Effector memory CD8-positive, alpha-beta T cell (primary cell): Measurements from ENCODE around the gene GSK3A.

Experiments used
- ATAC-seq: fragments of 150-1000 bp; cut with Tn5 transposase; replicated peaks from 2 replicates; pipeline ENCODE4 v1.10.0; 2021; ENCODE audit warnings: mild to moderate bottlenecking, moderate library complexity
- DNase-seq, 3 experiments: peaks; one replicate each; pipeline ENCODE4 v3.0.0; 2021
- H3K27ac Mint-ChIP-seq, 2 donors: one replicate each; pipeline ENCODE4 v1.8.0; 2022; ENCODE audit warnings: mild to moderate bottlenecking in 2 of 2, mixed read lengths in 2 of 2, moderate library complexity in 2 of 2
- H3K27me3 Mint-ChIP-seq, 2 donors: one replicate each; pipeline ENCODE4 v1.8.0; 2022; ENCODE audit warnings: mixed read lengths in 2 of 2
- H3K36me3 Mint-ChIP-seq: one replicate; pipeline ENCODE4 v1.8.0; 2022; ENCODE audit warnings: mild to moderate bottlenecking, moderate library complexity, mixed read lengths; ENCODE audit not compliant: insufficient read depth
- H3K4me1 Mint-ChIP-seq, 2 donors: one replicate each; pipeline ENCODE4 v1.8.0; 2022; ENCODE audit warnings: low read depth in 2 of 2, mixed read lengths in 2 of 2
- H3K4me3 Mint-ChIP-seq, 2 donors: one replicate each; pipeline ENCODE4 v1.8.0; 2022; ENCODE audit warnings: mild to moderate bottlenecking in 2 of 2, mixed read lengths in 2 of 2, moderate library complexity in 2 of 2
- H3K9me3 Mint-ChIP-seq, 2 donors: one replicate each; pipeline ENCODE4 v1.8.0; 2022; ENCODE audit warnings: mixed read lengths in 2 of 2
- total RNA-seq, 9 experiments: gene quantifications; one replicate each; lab custom pipeline; 2026; lab: John Stamatoyannopoulos, UW

The GSK3A gene
- total RNA-seq: 12.1 to 22.3 (median 14.5) reads per million in 9 experiments

DNA sequence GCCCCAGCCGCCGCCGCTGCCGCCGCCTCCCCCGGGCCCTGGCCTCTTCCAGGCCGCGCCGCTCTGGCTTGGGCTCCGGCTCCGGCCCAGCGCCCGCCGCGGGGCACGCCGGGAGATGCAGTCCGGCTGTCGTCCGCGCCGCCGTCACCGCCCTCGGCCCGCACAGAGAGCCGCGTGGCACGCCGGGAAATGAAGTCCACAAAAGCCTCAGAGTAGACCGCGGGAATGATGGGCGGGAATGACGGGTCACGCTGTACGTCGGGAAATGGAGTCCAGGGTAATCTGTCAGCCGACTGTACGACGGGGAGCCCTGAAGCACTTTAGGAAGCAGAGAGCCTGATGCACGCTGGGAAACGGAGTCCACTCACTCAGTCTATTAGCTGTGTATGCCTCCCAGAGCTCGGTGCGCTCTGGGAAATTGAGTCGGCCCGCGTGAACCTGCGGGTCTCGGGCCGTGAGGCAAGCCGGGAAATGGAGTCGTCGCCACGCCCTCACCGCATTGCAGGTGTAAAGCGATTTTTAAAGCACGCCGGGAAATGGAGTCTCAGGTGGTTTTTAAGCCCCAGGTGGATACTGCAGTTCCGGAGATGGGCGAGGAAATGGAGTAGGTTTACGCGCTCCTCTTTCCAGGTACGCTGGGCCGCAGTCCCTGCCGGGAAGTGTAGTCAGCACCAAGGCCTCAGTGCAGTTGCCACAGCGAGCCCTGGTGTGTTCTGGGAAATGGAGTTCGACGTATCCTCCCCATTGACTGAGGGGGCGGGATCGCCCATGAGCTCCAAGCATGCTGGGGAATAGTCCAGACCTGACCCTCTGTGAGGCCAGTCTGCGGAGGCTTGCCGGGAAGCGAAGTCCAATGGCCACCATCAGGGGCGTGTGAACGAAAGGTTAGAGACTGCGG, at the start of gene GSK3A:
Gene GSK3A (minus strand): TSS at position 91 of the 898 bp plus-strand sequence. CDS start 137 bp downstream, outside the sequence.
- Mint-ChIP-seq H3K4me3 (peak within 1 kb of the TSS; percentile 81 to 83), H3K27me3 (no peaks in the 10 kb centered on the region), H3K4me1 (peaks cover 44 to 46% of the 10 kb centered on the region in 2 donors), H3K9me3 (no peaks in the 10 kb centered on the region), H3K36me3 (peaks cover 60% of the 10 kb centered on the region), H3K27ac (peak within 1 kb of the TSS; percentile 84 to 86)
- ATAC-seq (peak; percentile 74), DNase-seq (peak; percentile 94 to 95 (median 95))

DNA sequence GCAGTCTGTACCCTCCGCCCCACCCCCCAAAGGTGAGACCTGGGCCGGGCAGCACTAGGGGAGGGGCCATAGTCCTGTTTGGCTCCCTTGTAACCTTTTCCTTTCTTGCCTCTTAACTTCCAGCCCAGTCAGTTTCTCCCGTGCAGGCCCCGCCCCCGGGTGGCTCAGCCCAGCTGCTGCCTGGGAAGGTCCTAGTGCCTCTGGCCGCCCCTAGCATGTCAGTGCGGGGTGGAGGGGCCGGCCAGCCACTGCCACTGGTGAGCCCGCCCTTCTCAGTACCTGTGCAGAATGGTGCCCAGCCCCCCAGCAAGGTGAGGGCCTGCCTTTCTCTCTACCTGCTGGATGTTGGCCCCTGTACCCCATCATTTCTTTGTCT, 49.0 kb upstream of the GSK3A start:
- ATAC-seq (no peak), DNase-seq (no peak)
- H3K27me3 Mint-ChIP-seq: no peaks in the 10 kb centered on the region
- H3K4me3 Mint-ChIP-seq: no peak overlapping the region
- no peaks in the 10 kb centered on the region for H3K9me3 Mint-ChIP-seq
- peak overlapping the region; percentile 3 to 73 for H3K27ac Mint-ChIP-seq
- peaks cover 0 to 2% of the 10 kb centered on the region in 2 donors for H3K4me1 Mint-ChIP-seq
- peaks cover 40% of the 10 kb centered on the region for H3K36me3 Mint-ChIP-seq

DNA sequence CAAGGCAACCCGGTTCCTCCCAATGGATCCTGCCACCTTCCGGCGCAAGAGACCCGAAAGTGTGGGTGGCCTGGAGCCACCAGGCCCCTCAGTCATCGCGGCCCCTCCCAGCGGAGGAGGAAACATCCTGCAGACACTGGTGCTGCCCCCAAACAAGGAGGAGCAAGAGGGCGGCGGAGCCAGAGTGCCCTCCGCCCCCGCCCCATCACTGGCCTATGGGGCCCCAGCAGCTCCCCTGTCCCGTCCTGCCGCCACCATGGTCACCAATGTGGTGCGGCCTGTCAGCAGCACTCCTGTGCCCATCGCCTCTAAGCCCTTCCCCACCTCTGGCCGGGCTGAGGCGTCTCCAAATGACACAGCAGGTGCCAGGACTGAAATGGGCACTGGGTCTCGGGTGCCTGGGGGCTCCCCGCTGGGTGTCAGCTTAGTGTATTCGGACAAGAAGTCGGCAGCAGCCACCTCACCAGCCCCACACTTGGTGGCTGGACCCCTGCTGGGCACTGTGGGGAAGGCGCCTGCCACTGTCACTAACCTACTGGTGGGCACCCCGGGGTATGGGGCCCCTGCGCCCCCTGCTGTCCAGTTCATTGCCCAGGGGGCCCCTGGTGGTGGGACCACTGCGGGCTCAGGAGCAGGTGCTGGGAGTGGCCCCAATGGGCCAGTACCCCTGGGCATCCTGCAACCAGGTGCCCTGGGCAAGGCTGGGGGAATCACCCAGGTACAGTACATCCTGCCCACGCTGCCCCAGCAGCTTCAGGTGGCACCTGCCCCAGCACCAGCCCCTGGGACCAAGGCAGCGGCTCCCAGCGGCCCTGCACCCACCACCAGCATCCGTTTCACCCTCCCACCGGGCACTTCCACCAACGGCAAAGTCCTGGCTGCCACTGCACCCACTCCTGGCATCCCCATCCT, 48.4 kb upstream of the GSK3A start:
- no peak overlapping the region for H3K27ac Mint-ChIP-seq
- H3K4me3 Mint-ChIP-seq: no peak overlapping the region
- peaks cover 5% of the 10 kb centered on the region in 2 donors for H3K4me1 Mint-ChIP-seq
- H3K36me3 Mint-ChIP-seq: peaks cover 39% of the 10 kb centered on the region
- DNase-seq: peak; percentile 58 to 65 (median 58)
- no peaks in the 10 kb centered on the region for H3K27me3 Mint-ChIP-seq
- peak; percentile 83 for ATAC-seq
- H3K9me3 Mint-ChIP-seq: no peaks in the 10 kb centered on the region

DNA sequence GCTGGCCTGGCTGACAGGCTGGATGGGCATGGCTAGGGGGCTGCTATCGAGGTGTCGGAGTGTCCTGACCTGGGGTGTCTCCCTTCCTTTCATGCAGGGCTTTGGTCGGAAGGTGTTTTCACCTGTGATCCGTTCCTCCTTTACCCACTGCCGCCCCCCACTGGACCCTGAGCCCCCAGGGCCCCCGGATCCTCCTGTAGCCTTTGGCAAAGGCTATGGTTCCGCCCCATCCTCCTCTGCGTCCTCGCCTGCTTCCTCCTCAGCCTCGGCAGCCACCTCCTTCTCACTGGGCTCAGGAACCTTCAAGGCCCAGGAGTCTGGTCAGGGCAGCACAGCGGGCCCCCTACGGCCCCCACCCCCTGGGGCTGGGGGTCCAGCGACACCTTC, 47.7 kb upstream of the GSK3A start:
- H3K4me3 Mint-ChIP-seq: no peak overlapping the region
- DNase-seq (no peak), ATAC-seq (no peak)
- no peak overlapping the region for H3K27ac Mint-ChIP-seq
- peaks cover 35% of the 10 kb centered on the region for H3K36me3 Mint-ChIP-seq
- peaks cover 9% of the 10 kb centered on the region in 2 donors for H3K4me1 Mint-ChIP-seq
- H3K9me3 Mint-ChIP-seq: no peaks in the 10 kb centered on the region
- H3K27me3 Mint-ChIP-seq: no peaks in the 10 kb centered on the region

DNA sequence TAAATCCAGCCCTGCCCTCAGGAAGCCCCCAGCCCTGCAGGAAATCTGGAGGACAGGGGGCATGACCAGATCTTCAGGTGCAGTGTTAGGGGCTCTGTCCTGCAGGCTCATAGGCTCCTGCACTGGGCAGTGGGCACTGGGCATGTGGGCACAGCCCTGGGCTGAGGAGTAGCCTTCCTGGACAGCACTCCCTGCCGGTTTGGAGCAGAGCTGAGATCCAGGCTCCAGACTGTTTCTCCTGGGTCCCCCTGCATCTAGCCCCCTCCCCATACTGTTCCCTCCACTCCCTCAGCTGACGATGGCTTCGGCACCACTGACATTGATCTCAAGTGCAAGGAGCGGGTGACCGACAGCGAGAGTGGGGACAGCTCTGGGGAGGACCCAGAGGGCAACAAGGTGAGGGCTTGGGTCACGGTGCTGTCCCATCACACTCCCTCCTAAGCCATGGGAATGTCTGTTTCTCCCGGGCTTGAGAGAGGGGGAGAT, 47.2 kb upstream of the GSK3A start:
- ATAC-seq: no peak
- Mint-ChIP-seq H3K4me3 (no peak overlapping the region), H3K4me1 (peaks cover 15% of the 10 kb centered on the region in 2 donors), H3K27me3 (no peaks in the 10 kb centered on the region), H3K9me3 (no peaks in the 10 kb centered on the region), H3K27ac (no peak overlapping the region), H3K36me3 (peaks cover 40% of the 10 kb centered on the region)
- no peak for DNase-seq

DNA sequence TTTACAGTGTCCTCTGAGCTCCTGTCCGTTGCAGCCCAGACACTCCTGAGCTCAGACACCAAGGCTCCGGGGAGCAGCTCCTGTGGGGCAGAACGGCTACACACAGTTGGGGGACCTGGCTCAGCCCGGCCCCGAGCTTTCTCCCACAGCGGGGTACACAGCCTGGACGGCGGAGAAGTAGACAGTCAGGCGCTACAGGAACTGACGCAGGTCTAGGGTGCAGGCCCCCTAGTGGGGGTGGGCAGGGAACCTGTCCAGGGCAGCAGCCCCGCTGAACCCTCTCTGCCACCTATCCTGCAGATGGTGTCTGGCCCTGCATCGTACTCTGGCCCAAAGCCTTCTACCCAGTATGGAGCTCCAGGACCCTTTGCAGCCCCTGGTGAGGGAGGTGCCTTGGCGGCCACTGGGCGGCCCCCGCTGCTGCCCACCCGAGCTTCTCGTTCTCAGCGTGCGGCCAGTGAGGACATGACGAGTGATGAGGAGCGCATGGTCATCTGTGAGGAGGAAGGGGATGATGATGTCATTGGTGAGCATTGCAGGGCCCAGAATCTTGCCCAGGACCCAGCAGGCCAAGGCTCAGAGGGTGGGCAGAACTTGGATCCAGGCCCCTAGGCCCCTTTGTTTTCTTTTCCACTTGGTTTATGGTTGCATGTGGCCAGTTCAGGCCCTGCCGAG, 46.6 kb upstream of the GSK3A start:
- H3K4me1 Mint-ChIP-seq: peaks cover 15% of the 10 kb centered on the region in 2 donors
- no peaks in the 10 kb centered on the region for H3K27me3 Mint-ChIP-seq
- H3K9me3 Mint-ChIP-seq: no peaks in the 10 kb centered on the region
- H3K27ac Mint-ChIP-seq: no peak overlapping the region
- no peak for DNase-seq
- no peak for ATAC-seq
- H3K4me3 Mint-ChIP-seq: no peak overlapping the region
- H3K36me3 Mint-ChIP-seq: peaks cover 37% of the 10 kb centered on the region

DNA sequence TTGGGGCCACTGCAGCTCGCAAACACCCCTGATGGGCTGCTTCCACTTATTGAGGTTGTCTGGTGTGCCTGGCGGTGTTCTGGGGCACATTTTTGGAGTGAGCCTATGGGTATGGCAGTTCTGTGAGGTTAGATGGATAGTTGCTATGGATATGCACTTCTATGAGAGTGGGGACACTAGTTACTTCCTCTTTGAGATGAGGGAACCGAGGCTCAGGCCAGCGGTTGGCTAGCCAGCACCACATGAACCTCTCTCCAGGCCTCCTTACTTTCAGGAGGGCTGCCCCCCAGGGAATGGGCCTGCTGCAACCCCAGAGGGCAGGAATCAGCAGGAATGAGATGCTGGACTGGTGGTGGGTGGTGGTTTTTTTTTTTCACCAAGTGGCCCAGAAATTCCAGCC, 46.0 kb upstream of the GSK3A start:
- Mint-ChIP-seq H3K27ac (peak overlapping the region in 1 of 2 donors; percentile 20), H3K4me1 (peaks cover 15% of the 10 kb centered on the region in 2 donors), H3K36me3 (peaks cover 34% of the 10 kb centered on the region), H3K9me3 (no peaks in the 10 kb centered on the region), H3K4me3 (no peak overlapping the region), H3K27me3 (no peaks in the 10 kb centered on the region)
- DNase-seq: no peak
- no peak for ATAC-seq

DNA sequence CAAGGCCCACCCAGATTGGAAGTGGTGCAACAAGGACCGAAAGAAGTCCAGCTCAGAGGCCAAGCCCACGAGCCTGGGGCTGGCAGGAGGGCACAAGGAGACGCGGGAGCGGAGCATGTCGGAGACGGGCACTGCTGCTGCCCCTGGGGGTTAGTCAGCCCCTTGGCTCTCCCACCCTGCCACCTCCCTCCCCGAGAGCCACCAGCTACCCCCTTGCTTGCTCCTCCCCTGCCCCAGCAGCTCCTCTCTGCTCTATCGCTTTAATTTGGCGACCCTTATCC, 45.4 kb upstream of the GSK3A start:
- H3K27ac Mint-ChIP-seq: no peak overlapping the region
- H3K4me3 Mint-ChIP-seq: no peak overlapping the region
- no peak for DNase-seq
- H3K27me3 Mint-ChIP-seq: no peaks in the 10 kb centered on the region
- H3K4me1 Mint-ChIP-seq: peaks cover 15% of the 10 kb centered on the region in 2 donors
- peaks cover 34% of the 10 kb centered on the region for H3K36me3 Mint-ChIP-seq
- ATAC-seq: no peak
- no peaks in the 10 kb centered on the region for H3K9me3 Mint-ChIP-seq

DNA sequence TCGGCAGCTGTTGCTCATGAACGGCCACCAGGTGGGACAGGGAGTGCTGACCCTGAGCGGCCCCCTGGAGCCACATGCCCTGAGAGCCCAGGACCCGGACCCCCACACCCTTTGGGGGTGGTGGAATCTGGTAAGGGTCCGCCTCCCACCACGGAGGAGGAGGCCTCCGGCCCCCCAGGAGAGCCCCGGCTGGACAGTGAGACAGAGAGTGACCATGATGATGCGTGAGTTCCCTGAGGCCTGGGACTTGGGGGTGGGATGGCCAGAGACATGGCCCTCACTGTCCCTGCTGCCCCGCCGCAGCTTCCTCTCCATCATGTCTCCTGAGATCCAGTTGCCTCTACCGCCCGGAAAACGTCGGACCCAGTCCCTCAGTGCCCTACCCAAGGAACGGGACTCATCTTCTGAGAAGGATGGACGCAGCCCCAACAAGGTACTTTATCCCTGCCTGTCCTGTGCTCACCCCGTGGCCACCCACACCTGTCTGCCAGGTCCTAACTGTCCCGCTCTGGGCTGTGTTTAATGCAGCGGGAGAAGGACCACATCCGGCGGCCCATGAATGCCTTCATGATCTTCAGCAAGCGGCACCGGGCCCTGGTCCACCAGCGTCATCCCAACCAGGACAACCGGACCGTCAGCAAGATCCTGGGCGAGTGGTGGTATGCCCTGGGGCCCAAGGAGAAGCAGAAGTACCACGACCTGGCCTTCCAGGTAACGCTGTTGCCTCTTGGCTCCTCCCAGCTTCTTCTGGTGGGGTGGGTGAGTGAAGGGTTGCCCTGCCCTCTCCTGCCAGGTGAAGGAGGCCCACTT, 44.8 kb upstream of the GSK3A start:
- Mint-ChIP-seq H3K27me3 (no peaks in the 10 kb centered on the region), H3K4me3 (no peak overlapping the region), H3K4me1 (peaks cover 18 to 19% of the 10 kb centered on the region in 2 donors), H3K36me3 (peaks cover 34% of the 10 kb centered on the region), H3K9me3 (no peaks in the 10 kb centered on the region), H3K27ac (no peak overlapping the region)
- ATAC-seq (no peak), DNase-seq (no peak)

DNA sequence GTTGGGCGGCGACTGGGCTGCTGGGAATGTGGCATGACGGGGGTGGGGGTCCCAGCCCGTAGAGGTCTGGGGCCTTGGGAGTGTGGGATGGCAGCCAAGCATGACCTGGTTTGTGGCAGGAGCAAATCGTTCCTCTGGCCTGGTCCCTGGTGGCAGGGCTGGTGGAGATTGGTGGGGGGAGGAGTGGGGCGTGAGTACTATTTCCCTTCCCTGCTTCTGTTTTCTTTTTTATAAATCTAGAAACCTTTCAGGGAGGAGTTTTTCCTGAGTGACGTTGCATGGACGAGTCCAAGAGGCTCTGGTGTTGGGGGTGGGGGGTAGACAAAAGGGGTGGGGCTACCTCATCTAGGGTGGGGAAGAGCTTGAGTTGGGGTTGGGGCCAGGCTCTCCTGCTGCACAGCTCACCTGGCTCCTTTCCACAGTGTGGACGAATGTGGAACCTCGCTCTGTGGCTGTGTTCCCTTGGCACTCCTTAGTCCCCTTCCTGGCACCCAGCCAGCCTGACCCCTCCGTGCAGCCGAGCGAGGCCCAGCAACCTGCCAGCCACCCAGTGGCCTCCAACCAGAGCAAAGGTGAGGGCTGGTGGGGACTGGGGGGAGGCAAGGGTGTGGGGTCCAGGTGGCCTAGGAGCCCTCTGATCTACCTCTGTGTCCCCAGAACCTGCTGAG, 44.1 kb upstream of the GSK3A start:
- H3K27ac Mint-ChIP-seq: peak overlapping the region in 1 of 2 donors; percentile 16
- no peaks in the 10 kb centered on the region for H3K27me3 Mint-ChIP-seq
- H3K4me1 Mint-ChIP-seq: peaks cover 23 to 25% of the 10 kb centered on the region in 2 donors
- no peak overlapping the region for H3K4me3 Mint-ChIP-seq
- no peak for ATAC-seq
- no peak for DNase-seq
- H3K36me3 Mint-ChIP-seq: peaks cover 28% of the 10 kb centered on the region
- no peaks in the 10 kb centered on the region for H3K9me3 Mint-ChIP-seq

DNA sequence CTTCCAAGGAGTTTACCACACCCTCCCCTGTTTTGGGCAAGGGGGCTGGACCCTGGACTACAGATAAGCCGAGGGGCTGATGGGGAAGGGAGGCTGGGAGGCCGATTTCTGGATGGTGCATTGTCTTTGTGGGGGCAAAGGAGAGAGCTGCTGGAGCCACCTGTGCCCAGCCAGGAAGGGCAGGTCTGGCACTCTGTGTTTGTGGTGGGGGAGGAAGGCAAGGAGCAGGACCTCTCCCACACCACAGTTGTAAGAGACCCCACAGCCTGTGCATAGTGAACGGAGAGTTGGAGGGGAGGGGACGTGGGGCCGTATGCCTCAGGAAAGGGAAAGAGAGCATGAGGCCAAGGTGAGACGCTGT, 43.6 kb upstream of the GSK3A start:
- no peak for ATAC-seq
- peak overlapping the region; percentile 84 to 88 for H3K4me3 Mint-ChIP-seq
- no peak for DNase-seq
- no peaks in the 10 kb centered on the region for H3K9me3 Mint-ChIP-seq
- peaks cover 25 to 28% of the 10 kb centered on the region in 2 donors for H3K4me1 Mint-ChIP-seq
- H3K36me3 Mint-ChIP-seq: peaks cover 26% of the 10 kb centered on the region
- H3K27ac Mint-ChIP-seq: peak overlapping the region; percentile 16 to 83
- H3K27me3 Mint-ChIP-seq: no peaks in the 10 kb centered on the region

DNA sequence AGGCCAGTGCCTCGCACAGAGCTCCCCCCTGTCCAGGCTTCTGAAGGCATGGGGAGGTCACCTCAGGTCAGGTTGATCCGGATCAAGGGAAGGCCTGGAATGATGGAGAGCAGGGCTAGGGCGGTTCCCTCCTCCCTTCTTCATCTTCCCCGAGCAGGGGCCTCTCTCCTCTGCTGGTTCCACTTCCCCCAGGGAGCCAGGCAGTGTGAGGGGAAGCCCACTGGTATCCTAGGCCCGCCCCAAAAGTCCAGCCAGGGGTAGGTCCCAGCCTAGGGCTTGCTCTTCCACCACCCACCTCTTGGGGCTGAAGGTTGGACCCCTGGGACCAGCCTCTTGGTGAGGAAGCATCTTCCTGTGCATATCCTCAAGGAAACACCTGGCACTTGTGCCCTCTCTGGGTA, 43.1 kb upstream of the GSK3A start:
- peak overlapping the region; percentile 84 to 88 for H3K4me3 Mint-ChIP-seq
- no peak for ATAC-seq
- no peak for DNase-seq
- H3K27me3 Mint-ChIP-seq: no peaks in the 10 kb centered on the region
- H3K36me3 Mint-ChIP-seq: peaks cover 28% of the 10 kb centered on the region
- peak overlapping the region; percentile 16 to 83 for H3K27ac Mint-ChIP-seq
- H3K9me3 Mint-ChIP-seq: no peaks in the 10 kb centered on the region
- peaks cover 25 to 28% of the 10 kb centered on the region in 2 donors for H3K4me1 Mint-ChIP-seq
